ENCODE results near the gene MLLT3.

The MLLT3 gene

DNA sequence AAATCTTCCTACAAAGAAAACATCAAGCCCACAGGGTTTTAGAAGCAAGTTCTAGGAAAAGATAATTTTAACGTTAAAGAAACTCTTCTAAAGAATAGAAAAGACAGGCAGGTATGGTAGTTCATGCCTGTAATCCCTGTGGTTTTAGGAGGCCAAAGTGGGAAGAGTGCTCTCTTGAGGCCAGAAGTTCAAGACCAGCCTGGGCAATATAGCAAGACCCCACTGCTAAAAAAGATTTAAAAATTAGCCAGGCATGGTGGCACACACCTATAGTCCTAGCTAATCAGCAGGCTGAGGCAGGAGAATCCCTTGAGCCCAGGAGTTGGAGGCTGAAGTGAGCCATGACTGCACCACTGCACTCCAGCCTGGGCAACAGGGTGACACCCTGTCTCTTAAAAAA lies 193.3 kb downstream of the MLLT3 start:
- DNase-seq (ENCODE audit: low read depth in 2 of 2, low spot score in 1 of 2), result no peak

GRCh38 chr9:20427359-20427758 lies 194.9 kb downstream of the MLLT3 start:
- no peak for DNase-seq (ENCODE audit: low read depth in 2 of 2, low spot score in 1 of 2)

- DNase-seq (ENCODE audit: low read depth in 2 of 2, low spot score in 1 of 2), result no peak
Observed at GRCh38 chr9:20426019-20426418, 196.3 kb downstream of the MLLT3 start.

- no peak for DNase-seq (ENCODE audit: low read depth in 2 of 2, low spot score in 1 of 2)
Observed at GRCh38 chr9:20419533-20419932, 202.8 kb downstream of the MLLT3 start.

GRCh38 chr9:20418485-20418884 lies 203.8 kb downstream of the MLLT3 start:
- DNase-seq (ENCODE audit: low read depth in 2 of 2, low spot score in 1 of 2), result no peak

GRCh38 chr9:20417373-20418080 lies 204.8 kb downstream of the MLLT3 start:
- DNase-seq (ENCODE audit: low read depth in 2 of 2, low spot score in 1 of 2), result no peak

DNA sequence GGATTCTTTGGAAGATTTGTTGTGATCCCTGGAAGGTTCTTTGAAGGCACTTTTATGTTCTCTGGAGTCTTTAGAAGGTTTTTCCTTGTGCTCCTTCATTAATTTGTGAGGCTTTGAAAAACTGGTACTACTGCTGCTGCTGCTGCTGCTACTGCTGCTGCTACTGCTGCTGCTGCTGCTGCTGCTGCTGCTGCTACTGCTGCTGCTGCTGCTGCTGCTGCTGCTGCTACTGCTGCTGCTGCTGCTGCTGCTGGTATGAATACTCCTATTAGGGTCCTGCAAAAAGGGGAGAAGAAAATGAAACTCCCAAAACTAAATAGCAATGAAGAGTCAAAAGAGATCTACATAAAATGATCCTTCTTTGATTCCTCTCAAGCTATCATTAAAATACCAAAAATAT lies 208.1 kb downstream of the MLLT3 start:
- DNase-seq (ENCODE audit: low read depth in 2 of 2, low spot score in 1 of 2), result no peak

DNA sequence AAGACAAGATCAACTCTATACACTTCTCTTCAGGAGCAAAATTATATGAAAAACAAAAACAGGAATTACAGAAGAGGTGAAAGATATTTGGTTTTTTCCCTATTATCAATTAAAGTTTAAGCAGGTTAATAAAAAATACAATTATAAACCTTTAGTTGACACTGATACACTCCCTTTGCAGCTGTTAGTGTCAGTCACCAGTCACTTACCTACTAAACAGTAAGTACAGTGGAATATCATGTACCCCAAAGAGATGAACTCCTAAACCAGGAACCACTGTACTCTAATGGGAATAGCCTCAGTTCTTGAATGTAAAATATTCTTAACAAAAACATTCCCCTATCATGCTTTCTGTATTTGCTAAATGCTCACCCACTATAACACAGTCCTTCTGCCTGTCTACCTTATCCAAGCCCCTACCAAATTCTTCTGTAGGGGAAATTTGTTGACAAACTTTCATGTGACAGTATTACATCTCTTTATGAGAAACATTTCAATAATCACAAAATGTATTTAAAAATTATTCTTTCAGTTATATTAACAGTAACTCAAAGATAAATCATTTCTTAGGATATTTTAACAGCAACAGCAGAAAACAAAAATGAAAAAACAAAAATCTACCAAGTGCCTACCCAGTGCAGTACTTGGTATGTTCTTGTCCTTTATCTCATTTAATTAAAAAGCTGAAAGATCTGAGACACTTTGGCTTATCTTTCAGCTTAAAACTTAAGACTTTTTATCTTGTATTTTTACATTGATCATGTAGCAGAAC lies 212.8 kb downstream of the MLLT3 start:
- DNase-seq (ENCODE audit: low read depth in 2 of 2, low spot score in 1 of 2), result no peak

DNA sequence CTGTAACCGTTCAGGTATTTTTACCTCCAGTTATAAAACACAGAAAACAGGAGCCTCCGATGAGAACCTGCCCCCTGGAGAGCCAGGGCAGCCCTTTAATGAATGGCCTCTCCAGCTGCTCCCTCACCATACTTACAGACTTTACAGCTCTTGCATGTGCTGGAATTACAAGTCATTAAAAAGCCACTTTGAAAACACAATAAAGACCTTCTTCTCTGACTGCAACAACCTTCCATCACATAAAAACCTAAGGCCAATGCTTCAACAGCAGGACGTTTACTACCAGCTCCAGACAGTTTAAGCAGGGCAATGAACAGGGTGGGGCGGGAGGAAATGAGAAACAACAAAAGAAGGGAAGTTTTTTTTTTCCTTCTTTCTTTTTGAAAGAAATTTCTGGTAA lies 213.8 kb downstream of the MLLT3 start:
- DNase-seq (ENCODE audit: low read depth in 2 of 2, low spot score in 1 of 2), result no peak

- no peak for DNase-seq (ENCODE audit: low read depth in 2 of 2, low spot score in 1 of 2)
Observed at GRCh38 chr9:20407013-20407412, 215.3 kb downstream of the MLLT3 start.

- DNase-seq (ENCODE audit: low read depth in 2 of 2, low spot score in 1 of 2), result no peak
Observed at GRCh38 chr9:20406344-20406743, 216.0 kb downstream of the MLLT3 start.

DNA sequence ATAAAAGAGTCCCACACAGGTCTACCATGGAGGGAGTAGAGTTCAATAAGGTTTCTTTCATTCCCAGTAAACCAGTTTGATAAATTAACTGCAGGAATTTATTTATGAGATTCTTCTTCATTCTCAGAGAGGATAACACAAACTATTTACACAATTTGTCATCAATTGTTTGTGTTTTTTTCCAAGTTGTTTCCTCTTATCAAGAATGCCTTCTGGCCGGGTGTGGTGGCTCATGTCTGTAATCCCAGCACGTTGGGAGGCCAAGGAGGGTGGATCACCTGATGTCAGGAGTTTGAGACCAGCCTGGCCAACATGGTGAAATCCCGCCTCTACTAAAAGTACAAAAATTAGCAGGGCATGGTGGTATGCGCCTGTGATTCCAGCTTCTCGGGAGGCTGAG lies 216.7 kb downstream of the MLLT3 start:
- no peak for DNase-seq (ENCODE audit: low read depth in 2 of 2, low spot score in 1 of 2)

DNA sequence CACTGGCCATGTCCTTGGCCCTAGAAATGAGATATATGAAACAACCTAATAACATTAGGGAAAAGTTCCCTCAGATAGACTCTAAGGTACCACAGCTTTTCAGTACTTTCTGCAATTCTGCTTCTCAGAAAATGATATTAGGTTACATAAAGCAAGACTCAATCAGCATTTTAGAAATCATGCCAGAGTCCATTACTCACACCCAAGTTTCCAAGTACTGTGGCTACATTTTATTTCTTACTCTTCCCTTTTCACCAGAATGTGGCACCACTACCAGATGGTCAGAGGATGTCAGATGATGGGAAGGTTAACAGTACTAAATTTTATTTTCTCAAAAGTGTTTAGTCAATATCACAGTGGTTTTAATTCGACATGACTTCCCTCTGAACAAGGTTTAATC lies 217.2 kb downstream of the MLLT3 start:
- no peak for DNase-seq (ENCODE audit: low read depth in 2 of 2, low spot score in 1 of 2)

DNA sequence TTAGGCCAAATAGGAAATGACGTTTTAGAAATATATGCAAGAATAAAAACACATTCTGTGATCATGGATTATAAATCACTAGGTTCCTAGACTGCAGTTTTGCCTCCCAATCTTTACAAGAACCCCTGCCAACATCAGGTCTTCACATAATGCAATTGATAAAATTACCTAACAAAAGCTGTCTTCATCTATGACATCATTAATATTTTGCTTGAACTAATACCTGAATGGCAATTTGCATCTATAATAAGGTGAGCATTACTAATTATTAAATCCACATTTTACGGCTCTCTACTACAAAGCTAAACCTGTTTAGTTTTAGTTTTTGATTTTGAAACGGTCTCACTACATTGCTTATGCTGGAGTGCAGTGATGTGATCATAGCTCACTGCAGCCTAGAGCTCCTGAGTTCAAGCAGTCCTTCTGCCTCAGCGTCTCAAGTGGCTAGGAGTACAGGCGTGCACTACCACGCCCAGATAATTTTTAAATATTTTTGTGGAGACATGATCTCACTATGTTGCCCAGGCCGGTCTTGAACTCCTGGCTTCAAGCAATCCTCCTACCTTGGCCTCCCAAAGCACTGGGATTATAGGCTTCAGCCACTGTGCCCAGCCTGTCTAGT lies 218.0 kb downstream of the MLLT3 start:
- DNase-seq (ENCODE audit: low read depth in 2 of 2, low spot score in 1 of 2), result no peak

DNA sequence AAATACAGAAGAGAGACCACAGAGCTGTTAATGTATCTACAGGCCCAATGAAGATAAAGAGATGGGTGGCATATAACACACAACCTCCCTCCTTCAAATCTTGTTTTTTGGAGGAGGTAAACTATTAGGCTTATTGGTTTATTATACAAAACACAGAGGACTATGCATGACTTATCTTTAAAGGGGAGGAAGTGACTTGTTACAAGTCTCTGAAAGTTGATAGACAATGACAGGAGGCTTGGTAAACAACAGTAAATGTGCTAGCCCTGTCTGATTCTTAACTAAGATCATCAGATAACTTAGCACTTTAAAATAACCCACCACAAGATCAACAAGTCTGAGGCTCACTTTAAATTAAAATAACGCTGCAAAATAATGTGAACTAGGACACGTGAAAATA lies 219.0 kb downstream of the MLLT3 start:
- no peak for DNase-seq (ENCODE audit: low read depth in 2 of 2, low spot score in 1 of 2)

- no peak for DNase-seq (ENCODE audit: low read depth in 2 of 2, low spot score in 1 of 2)
Observed at GRCh38 chr9:20402273-20402875, 219.9 kb downstream of the MLLT3 start.

- DNase-seq (ENCODE audit: low read depth in 2 of 2, low spot score in 1 of 2), result no peak
Observed at GRCh38 chr9:20398536-20399338, 223.6 kb downstream of the MLLT3 start.

DNA sequence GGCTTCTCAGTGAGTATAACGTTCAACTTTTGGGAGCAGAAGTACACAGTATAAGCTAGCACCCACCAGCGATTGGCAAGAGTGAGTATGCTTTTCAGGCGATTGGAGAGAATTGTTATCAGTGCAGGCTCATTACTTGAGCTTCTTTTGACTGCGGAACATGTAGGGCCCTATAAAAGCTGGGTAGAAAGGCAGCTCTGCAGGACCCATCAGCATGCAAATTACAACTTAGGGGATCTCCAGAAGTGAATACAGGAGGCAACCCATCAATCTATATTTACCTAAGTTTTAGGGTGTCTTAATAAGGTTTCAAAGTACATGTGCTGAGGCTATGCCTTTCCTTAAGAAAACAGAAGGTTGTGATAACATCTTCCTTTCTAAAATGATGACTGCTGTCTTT lies 225.0 kb downstream of the MLLT3 start:
- DNase-seq (ENCODE audit: low read depth in 2 of 2, low spot score in 1 of 2), result no peak

GRCh38 chr9:20396509-20396908 lies 225.8 kb downstream of the MLLT3 start:
- no peak for DNase-seq (ENCODE audit: low read depth in 2 of 2, low spot score in 1 of 2)

- DNase-seq (ENCODE audit: low read depth in 2 of 2, low spot score in 1 of 2), result no peak
Observed at GRCh38 chr9:20395651-20396050, 226.6 kb downstream of the MLLT3 start.

GRCh38 chr9:20394969-20395368 lies 227.3 kb downstream of the MLLT3 start:
- no peak for DNase-seq (ENCODE audit: low read depth in 2 of 2, low spot score in 1 of 2)

All from stimulated activated CD8-positive, alpha-beta memory T cell treated with anti-CD3 and anti-CD28 coated beads, Interleukin-4, amount 100 ng/mL, for 4 hours (primary cell).